ENCODE data around the gene PLA2G4C.
"Not testable (repeated sequence)": the region's sequence is repeated elsewhere in the genome, so short reads cannot be mapped to it uniquely, and the experiment has no call there.

The PLA2G4C gene

GRCh38 chr19:48108997-48109782 is 1.4 kb downstream of the PLA2G4C start:
- DNase-seq, result no peak

GRCh38 chr19:48103922-48104321 is 6.7 kb downstream of the PLA2G4C start:
- DNase-seq, result no peak

GRCh38 chr19:48102870-48103751 is 7.5 kb downstream of the PLA2G4C start:
- DNase-seq, result no peak

GRCh38 chr19:48095612-48096175 is 14.9 kb downstream of the PLA2G4C start:
- DNase-seq, result no peak

GRCh38 chr19:48094855-48095203 is 15.8 kb downstream of the PLA2G4C start:
- DNase-seq, result no peak

GRCh38 chr19:48094129-48094854 is 16.3 kb downstream of the PLA2G4C start:
- no peak for DNase-seq

GRCh38 chr19:48091111-48091718 is 19.4 kb downstream of the PLA2G4C start:
- not testable (repeated sequence) for DNase-seq

GRCh38 chr19:48090281-48090802 is 20.3 kb downstream of the PLA2G4C start:
- no peak for DNase-seq

GRCh38 chr19:48088991-48089390 is 21.6 kb downstream of the PLA2G4C start:
- DNase-seq, result not testable (repeated sequence)

GRCh38 chr19:48085904-48086864 is 24.4 kb downstream of the PLA2G4C start:
- no peak for DNase-seq

GRCh38 chr19:48085076-48085475 is 25.5 kb downstream of the PLA2G4C start:
- no peak for DNase-seq

- DNase-seq, result no peak
Measured at GRCh38 chr19:48081106-48081505, 29.5 kb downstream of the PLA2G4C start.

GRCh38 chr19:48070177-48070769 is 40.3 kb downstream of the PLA2G4C start:
- DNase-seq, result not testable (repeated sequence)

- DNase-seq, result no peak
Measured at GRCh38 chr19:48069435-48069834, 41.2 kb downstream of the PLA2G4C start.

- no peak for DNase-seq
Measured at GRCh38 chr19:48064509-48064908, 46.1 kb downstream of the PLA2G4C start.

- no peak for DNase-seq
Measured at GRCh38 chr19:48061401-48062344, 48.9 kb downstream of the PLA2G4C start.

- DNase-seq, result no peak
Measured at GRCh38 chr19:48060381-48060780, 50.2 kb downstream of the PLA2G4C start.

GRCh38 chr19:48059331-48059730 is 51.3 kb downstream of the PLA2G4C start:
- no peak for DNase-seq

- DNase-seq, result no peak
Measured at GRCh38 chr19:48053856-48054255, 56.8 kb downstream of the PLA2G4C start.

Data from midbrain (tissue), 1 donor.